ENCODE results near the gene ABCD1. TPM values are rescaled to one million over a fixed set of nuclear protein-coding genes. Genes with fewer than 3 reads are reported as not detected.
"Not testable (repeated sequence)": the region's sequence is repeated elsewhere in the genome, so short reads cannot be mapped to it uniquely, and the experiment has no call there.

The ABCD1 gene
- total RNA-seq, 1 experiment from 2014 or later = 86.6 TPM

DNA sequence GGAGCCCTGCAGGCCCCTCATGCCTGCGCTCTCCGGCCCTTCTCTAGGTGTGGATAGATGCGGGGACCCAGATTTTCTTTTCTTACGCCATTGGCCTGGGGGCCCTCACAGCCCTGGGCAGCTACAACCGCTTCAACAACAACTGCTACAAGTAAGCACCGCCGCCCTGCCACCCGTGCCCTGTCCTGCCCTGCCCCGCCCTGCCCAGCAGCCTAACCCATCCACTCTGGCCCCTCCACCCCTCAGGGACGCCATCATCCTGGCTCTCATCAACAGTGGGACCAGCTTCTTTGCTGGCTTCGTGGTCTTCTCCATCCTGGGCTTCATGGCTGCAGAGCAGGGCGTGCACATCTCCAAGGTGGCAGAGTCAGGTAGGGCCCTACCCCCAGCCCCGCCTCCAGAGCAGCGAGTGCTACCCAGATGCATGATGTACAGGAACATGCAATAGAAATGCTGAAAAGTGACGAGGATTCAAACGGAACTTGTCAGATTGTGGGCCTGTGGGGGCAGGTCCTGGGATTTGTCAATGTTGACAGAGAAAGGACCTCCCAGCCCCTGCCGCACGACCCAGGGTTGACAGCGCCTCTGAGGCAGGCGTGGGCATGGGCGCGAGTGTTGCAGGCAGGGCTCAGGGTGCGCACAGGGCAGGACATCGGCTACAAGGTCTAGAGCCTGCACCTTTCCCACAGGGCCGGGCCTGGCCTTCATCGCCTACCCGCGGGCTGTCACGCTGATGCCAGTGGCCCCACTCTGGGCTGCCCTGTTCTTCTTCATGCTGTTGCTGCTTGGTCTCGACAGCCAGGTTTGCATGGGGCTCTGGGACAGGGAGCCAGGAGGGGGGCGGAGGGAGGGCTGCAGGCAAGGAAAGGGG, 31.2 kb upstream of the ABCD1 start:
- H3K4me3 ChIP-seq (ENCODE audit: low read depth in 2 of 2, low read length in 2 of 2) = no peak overlapping the region
- ChIA-PET POLR2A (no interaction called here), CTCF (no interaction called here)
- DNase-seq (ENCODE audit: low read depth, low spot score) = no peak
- TF ChIP-seq SIN3A (IDR thresholded peaks at IDR 0.05; ENCODE audit: borderline replicate concordance, insufficient read depth, low read depth, low read length) (no peak), POLR2AphosphoS5 (IDR thresholded peaks at IDR 0.05; ENCODE audit: low read depth, low read length) (no peak), TCF7L2 (IDR thresholded peaks at IDR 0.05; ENCODE audit: low read depth, low read length) (no peak)
- TF ChIP-seq, protein P1, sequence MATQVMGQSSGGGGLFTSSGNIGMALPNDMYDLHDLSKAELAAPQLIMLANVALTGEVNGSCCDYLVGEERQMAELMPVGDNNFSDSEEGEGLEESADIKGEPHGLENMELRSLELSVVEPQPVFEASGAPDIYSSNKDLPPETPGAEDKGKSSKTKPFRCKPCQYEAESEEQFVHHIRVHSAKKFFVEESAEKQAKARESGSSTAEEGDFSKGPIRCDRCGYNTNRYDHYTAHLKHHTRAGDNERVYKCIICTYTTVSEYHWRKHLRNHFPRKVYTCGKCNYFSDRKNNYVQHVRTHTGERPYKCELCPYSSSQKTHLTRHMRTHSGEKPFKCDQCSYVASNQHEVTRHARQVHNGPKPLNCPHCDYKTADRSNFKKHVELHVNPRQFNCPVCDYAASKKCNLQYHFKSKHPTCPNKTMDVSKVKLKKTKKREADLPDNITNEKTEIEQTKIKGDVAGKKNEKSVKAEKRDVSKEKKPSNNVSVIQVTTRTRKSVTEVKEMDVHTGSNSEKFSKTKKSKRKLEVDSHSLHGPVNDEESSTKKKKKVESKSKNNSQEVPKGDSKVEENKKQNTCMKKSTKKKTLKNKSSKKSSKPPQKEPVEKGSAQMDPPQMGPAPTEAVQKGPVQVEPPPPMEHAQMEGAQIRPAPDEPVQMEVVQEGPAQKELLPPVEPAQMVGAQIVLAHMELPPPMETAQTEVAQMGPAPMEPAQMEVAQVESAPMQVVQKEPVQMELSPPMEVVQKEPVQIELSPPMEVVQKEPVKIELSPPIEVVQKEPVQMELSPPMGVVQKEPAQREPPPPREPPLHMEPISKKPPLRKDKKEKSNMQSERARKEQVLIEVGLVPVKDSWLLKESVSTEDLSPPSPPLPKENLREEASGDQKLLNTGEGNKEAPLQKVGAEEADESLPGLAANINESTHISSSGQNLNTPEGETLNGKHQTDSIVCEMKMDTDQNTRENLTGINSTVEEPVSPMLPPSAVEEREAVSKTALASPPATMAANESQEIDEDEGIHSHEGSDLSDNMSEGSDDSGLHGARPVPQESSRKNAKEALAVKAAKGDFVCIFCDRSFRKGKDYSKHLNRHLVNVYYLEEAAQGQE (IDR thresholded peaks at IDR 0.05; ENCODE audit: insufficient read depth in 1 of 2, low read depth in 2 of 2, low read length in 1 of 2) = no peak
- TF ChIP-seq, protein P2, sequence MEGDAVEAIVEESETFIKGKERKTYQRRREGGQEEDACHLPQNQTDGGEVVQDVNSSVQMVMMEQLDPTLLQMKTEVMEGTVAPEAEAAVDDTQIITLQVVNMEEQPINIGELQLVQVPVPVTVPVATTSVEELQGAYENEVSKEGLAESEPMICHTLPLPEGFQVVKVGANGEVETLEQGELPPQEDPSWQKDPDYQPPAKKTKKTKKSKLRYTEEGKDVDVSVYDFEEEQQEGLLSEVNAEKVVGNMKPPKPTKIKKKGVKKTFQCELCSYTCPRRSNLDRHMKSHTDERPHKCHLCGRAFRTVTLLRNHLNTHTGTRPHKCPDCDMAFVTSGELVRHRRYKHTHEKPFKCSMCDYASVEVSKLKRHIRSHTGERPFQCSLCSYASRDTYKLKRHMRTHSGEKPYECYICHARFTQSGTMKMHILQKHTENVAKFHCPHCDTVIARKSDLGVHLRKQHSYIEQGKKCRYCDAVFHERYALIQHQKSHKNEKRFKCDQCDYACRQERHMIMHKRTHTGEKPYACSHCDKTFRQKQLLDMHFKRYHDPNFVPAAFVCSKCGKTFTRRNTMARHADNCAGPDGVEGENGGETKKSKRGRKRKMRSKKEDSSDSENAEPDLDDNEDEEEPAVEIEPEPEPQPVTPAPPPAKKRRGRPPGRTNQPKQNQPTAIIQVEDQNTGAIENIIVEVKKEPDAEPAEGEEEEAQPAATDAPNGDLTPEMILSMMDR (IDR thresholded peaks at IDR 0.05) = no peak
- no peaks in the 10 kb centered on the region for H3K36me3 ChIP-seq (ENCODE audit: control insufficient read depth, insufficient read depth, low read length)
- no peaks in the 10 kb centered on the region for H3K27me3 ChIP-seq (ENCODE audit: control insufficient read depth, insufficient read depth, low read length)
- no peak overlapping the region for H3K27ac ChIP-seq (ENCODE audit: low read length)
- no peaks in the 10 kb centered on the region for H3K9me3 ChIP-seq (ENCODE audit: control insufficient read depth, insufficient read depth, low read depth, low read length)
- ATAC-seq = peak; percentile 6
- peaks cover 14% of the 10 kb centered on the region for H3K4me1 ChIP-seq (ENCODE audit: control insufficient read depth, insufficient read depth, low read length)
- intact Hi-C loops (cut with micrococcal nuclease; ENCODE audit: unreplicated experiment) = no loop called here
- in situ Hi-C loops (cut with HindIII; ENCODE audit: low pct_unique_long_range_greater_than_20kb, low sequenced_read_pairs) = no loop called here
- BruUV-seq (replicated peaks) = no TSS peak

DNA sequence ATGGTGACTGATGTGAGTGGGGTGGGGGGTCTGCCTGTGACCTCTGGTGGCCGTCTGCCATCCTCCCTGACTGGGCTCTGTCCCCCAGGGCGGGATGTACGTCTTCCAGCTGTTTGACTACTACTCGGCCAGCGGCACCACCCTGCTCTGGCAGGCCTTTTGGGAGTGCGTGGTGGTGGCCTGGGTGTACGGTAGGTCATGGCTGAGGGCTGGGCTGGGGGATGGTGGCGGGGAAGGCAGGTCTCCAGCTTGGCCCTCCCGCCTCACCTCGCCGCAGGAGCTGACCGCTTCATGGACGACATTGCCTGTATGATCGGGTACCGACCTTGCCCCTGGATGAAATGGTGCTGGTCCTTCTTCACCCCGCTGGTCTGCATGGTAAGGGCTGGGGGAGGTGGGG, 30.4 kb upstream of the ABCD1 start:
- H3K9me3 ChIP-seq (ENCODE audit: control insufficient read depth, insufficient read depth, low read depth, low read length); H3K27ac ChIP-seq (ENCODE audit: low read length); intact Hi-C loops (cut with micrococcal nuclease; ENCODE audit: unreplicated experiment); DNase-seq (ENCODE audit: low read depth, low spot score); BruUV-seq (replicated peaks); H3K4me3 ChIP-seq (ENCODE audit: low read depth in 2 of 2, low read length in 2 of 2); H3K36me3 ChIP-seq (ENCODE audit: control insufficient read depth, insufficient read depth, low read length); CTCF ChIA-PET; ATAC-seq; in situ Hi-C loops (cut with HindIII; ENCODE audit: low pct_unique_long_range_greater_than_20kb, low sequenced_read_pairs); POLR2A ChIA-PET; H3K27me3 ChIP-seq (ENCODE audit: control insufficient read depth, insufficient read depth, low read length): not testable (repeated sequence)
- peaks cover 14% of the 10 kb centered on the region for H3K4me1 ChIP-seq (ENCODE audit: control insufficient read depth, insufficient read depth, low read length)

DNA sequence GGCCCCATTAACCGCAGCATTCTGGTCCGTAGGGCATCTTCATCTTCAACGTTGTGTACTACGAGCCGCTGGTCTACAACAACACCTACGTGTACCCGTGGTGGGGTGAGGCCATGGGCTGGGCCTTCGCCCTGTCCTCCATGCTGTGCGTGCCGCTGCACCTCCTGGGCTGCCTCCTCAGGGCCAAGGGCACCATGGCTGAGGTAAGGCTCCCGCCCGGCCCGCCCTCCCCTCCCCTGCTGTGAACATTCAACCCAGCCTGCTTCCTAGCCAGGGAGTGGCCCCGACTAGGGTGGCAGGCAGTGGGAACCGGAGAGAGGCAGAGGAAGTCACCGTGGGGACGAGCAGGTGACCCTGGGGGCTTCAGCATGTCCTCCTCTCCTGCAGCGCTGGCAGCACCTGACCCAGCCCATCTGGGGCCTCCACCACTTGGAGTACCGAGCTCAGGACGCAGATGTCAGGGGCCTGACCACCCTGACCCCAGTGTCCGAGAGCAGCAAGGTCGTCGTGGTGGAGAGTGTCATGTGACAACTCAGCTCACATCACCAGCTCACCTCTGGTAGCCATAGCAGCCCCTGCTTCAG, 29.9 kb upstream of the ABCD1 start:
- H3K36me3 ChIP-seq (ENCODE audit: control insufficient read depth, insufficient read depth, low read length) = no peaks in the 10 kb centered on the region
- H3K9me3 ChIP-seq (ENCODE audit: control insufficient read depth, insufficient read depth, low read depth, low read length) = no peaks in the 10 kb centered on the region
- H3K4me1 ChIP-seq (ENCODE audit: control insufficient read depth, insufficient read depth, low read length) = peaks cover 11% of the 10 kb centered on the region
- POLR2A ChIA-PET = no interaction called here
- DNase-seq (ENCODE audit: low read depth, low spot score) (no peak), ATAC-seq (peak; percentile 11)
- H3K4me3 ChIP-seq (ENCODE audit: low read depth in 2 of 2, low read length in 2 of 2) = no peak overlapping the region
- in situ Hi-C loops (cut with HindIII; ENCODE audit: low pct_unique_long_range_greater_than_20kb, low sequenced_read_pairs) (no loop called here), intact Hi-C loops (cut with micrococcal nuclease; ENCODE audit: unreplicated experiment) (no loop called here)
- no TSS peak for BruUV-seq (replicated peaks)
- no peak overlapping the region for H3K27ac ChIP-seq (ENCODE audit: low read length)
- H3K27me3 ChIP-seq (ENCODE audit: control insufficient read depth, insufficient read depth, low read length) = no peaks in the 10 kb centered on the region
- CTCF ChIA-PET = interaction anchor here (0.6 kb wide), 1 partner anchor 156 kb away, joined by 3 read pairs; no protein-coding TSS in a partner anchor
- TF ChIP-seq TCF7L2 (IDR thresholded peaks at IDR 0.05; ENCODE audit: low read depth, low read length) (no peak), POLR2AphosphoS5 (IDR thresholded peaks at IDR 0.05; ENCODE audit: low read depth, low read length) (no peak), SIN3A (IDR thresholded peaks at IDR 0.05; ENCODE audit: borderline replicate concordance, insufficient read depth, low read depth, low read length) (no peak)
- TF ChIP-seq, protein P1 (IDR thresholded peaks at IDR 0.05; ENCODE audit: insufficient read depth in 1 of 2, low read depth in 2 of 2, low read length in 1 of 2) = no peak
- TF ChIP-seq, protein P2 (IDR thresholded peaks at IDR 0.05) = no peak

Data from Panc1 (cell line).